K562 (cell line): ENCODE results near the gene HAUS7. TPM values are rescaled to one million over a fixed set of nuclear protein-coding genes. Genes with fewer than 3 reads are reported as not detected.

Source experiments
- ATAC-seq: fragments of 200-7000 bp; cut with Tn5 transposase; 3 replicates; pipeline ENCODE4 v1.9.1; 2020; ENCODE audit warnings: moderate library complexity
- BruUV-seq: library from RNA; stranded (reverse); fragments of 400-500 nt; replicated peaks from 2 replicates; lab custom pipeline; 2021; lab: Mats Ljungman, UMichigan
- CTCF ChIA-PET: fragments of 300-600 bp; formaldehyde crosslinking; extraction: SDS; loops from one replicate; lab custom pipeline; 2021; ENCODE audit warnings: low intra/inter-chr PET ratio; lab: Yijun Ruan, JAX
- POLR2A ChIA-PET: fragments of 300-600, 350-650 bp; sonication (Branson Sonifier 250); formaldehyde crosslinking; extraction: SDS; loops from one replicate; lab custom pipeline; 2021; ENCODE audit warnings: antibody characterized with exemption, inconsistent platforms; lab: Yijun Ruan, JAX
- DNase-seq, 4 experiments: peaks; one replicate each; pipeline versions ENCODE4 v3.0.0 to v3.0.0-alpha.2; 2011 to 2018; ENCODE audit warnings: low spot score in 3 of 4, mixed read lengths in 3 of 4; ENCODE audit errors: extremely low read depth in 1 of 4
- FAIRE-seq: peaks from 2 replicates; lab custom pipeline; 2011; peaks lifted over from hg19 to GRCh38; lab: Jason Lieb, UNC
- H2AFZ ChIP-seq: 2 replicates; pipeline ENCODE4 v1.6.0; 2011; ENCODE audit warnings: low read depth, low read length, control low read depth, inconsistent platforms
- H3K27ac ChIP-seq: fragments of 200-600 bp; 3 replicates; pipeline ENCODE4 v1.8.0; 2011; ENCODE audit warnings: low read depth, mild to moderate bottlenecking, control low read depth, inconsistent platforms, low read length, moderate library complexity, mixed read lengths; ENCODE audit errors: extremely low read depth
- H3K27me3 ChIP-seq, 2 experiments: fragments of 300-600 bp in 1 of 2; 2 replicates in 1 of 2; 3 replicates in 1 of 2; pipeline versions ENCODE4 v1.6.0 to v1.8.0; 2011; ENCODE audit warnings: inconsistent platforms in 2 of 2, low read length in 2 of 2, mild to moderate bottlenecking in 1 of 2, mixed read lengths in 1 of 2, moderate library complexity in 1 of 2; ENCODE audit not compliant: control insufficient read depth in 2 of 2, insufficient read depth in 2 of 2
- H3K36me3 ChIP-seq: fragments of 300-600 bp; 3 replicates; pipeline ENCODE4 v1.8.0; 2011; ENCODE audit warnings: mild to moderate bottlenecking, low read length, inconsistent platforms; ENCODE audit not compliant: control insufficient read depth, insufficient read depth
- H3K4me1 ChIP-seq, 2 experiments: fragments of 200-600 bp in 1 of 2; replicated peaks in 1 of 2; 2 replicates in 1 of 2; 3 replicates in 1 of 2; pipeline versions ENCODE4 v1.5.1 to v1.8.0; 2011; ENCODE audit warnings: inconsistent platforms in 2 of 2, low read length in 2 of 2, mild to moderate bottlenecking in 1 of 2, mixed read lengths in 1 of 2, moderate library complexity in 1 of 2; ENCODE audit not compliant: control insufficient read depth in 2 of 2, insufficient read depth in 2 of 2
- H3K4me2 ChIP-seq: 2 replicates; pipeline ENCODE4 v1.6.1; 2011; ENCODE audit warnings: low read length, control low read depth, inconsistent platforms, mixed read lengths; ENCODE audit not compliant: insufficient read depth
- H3K4me3 ChIP-seq: fragments of 200-600 bp; sonication (generic), shearing (Covaris generic); 2 replicates; pipeline ENCODE4 v1.5.1; 2016; ENCODE audit warnings: control low read depth, inconsistent platforms
- H3K79me2 ChIP-seq: fragments of 200-600 bp; 3 replicates; pipeline ENCODE4 v1.8.0; 2011; ENCODE audit warnings: low read length, inconsistent platforms; ENCODE audit not compliant: control insufficient read depth, insufficient read depth
- H3K9ac ChIP-seq, 2 experiments: 2 replicates each; pipeline versions ENCODE4 v1.6.0 to v1.6.1; 2011; ENCODE audit warnings: low read depth in 2 of 2, low read length in 2 of 2, control low read depth in 1 of 2, inconsistent platforms in 1 of 2, mild to moderate bottlenecking in 1 of 2, mixed read lengths in 1 of 2; ENCODE audit not compliant: insufficient read depth in 1 of 2
- H3K9me1 ChIP-seq: one replicate; pipeline ENCODE4 v1.6.0; 2011; ENCODE audit warnings: inconsistent platforms, mild to moderate bottlenecking, low read length, moderate library complexity; ENCODE audit not compliant: control insufficient read depth, insufficient read depth
- H3K9me3 ChIP-seq: replicated peaks from 2 replicates; pipeline ENCODE4 v1.5.1; 2011; ENCODE audit warnings: low read depth, low read length, inconsistent platforms; ENCODE audit not compliant: control insufficient read depth, insufficient read depth
- H4K20me1 ChIP-seq: replicated peaks from 2 replicates; pipeline ENCODE4 v1.6.1; 2011; ENCODE audit warnings: low read length, inconsistent platforms, mixed read lengths; ENCODE audit not compliant: control insufficient read depth, insufficient read depth
- CREB3L1 ChIP-seq: fragments of 450-650 bp; IDR thresholded peaks from 2 replicates; pipeline ENCODE4 v1.6.1; 2014; ENCODE audit warnings: low read depth, mild to moderate bottlenecking, moderate library complexity, borderline replicate concordance
- CXXC5 ChIP-seq: fragments of 250-450 bp; sonication (Bioruptor Pico); IDR thresholded peaks from 2 replicates; pipeline ENCODE4 v1.8.0; 2022; ENCODE audit warnings: inconsistent platforms, mild to moderate bottlenecking, moderate library complexity
- GATAD2B ChIP-seq: fragments of 450-650 bp; IDR thresholded peaks from 2 replicates; pipeline ENCODE4 v1.6.1; 2017; ENCODE audit warnings: mild to moderate bottlenecking, borderline replicate concordance
- HCFC1 ChIP-seq: IDR thresholded peaks from 2 replicates; pipeline ENCODE4 v1.6.1; 2012; ENCODE audit warnings: low read depth, low read length, improper control_type of control experiment
- HDGF ChIP-seq: fragments of 450-650 bp; IDR thresholded peaks from 2 replicates; pipeline ENCODE4 v1.6.1; 2016
- L3MBTL2 ChIP-seq: fragments of 450-650 bp; IDR thresholded peaks from 2 replicates; pipeline ENCODE4 v1.6.1; 2016; ENCODE audit warnings: mild to moderate bottlenecking, moderate library complexity
- MECOM ChIP-seq: fragments of 250-450 bp; sonication (Bioruptor Pico); IDR thresholded peaks from 2 replicates; pipeline ENCODE4 v1.8.0; 2022; ENCODE audit warnings: inconsistent platforms
- MEF2A ChIP-seq: IDR thresholded peaks from 2 replicates; pipeline ENCODE4 v1.6.1; 2011; ENCODE audit warnings: low read depth, mild to moderate bottlenecking, low read length, moderate library complexity; ENCODE audit not compliant: control insufficient read depth
- NFIC ChIP-seq: fragments of 450-650 bp; IDR thresholded peaks from 2 replicates; pipeline ENCODE4 v1.6.1; 2017; ENCODE audit warnings: mild to moderate bottlenecking, inconsistent platforms
- PHF20 ChIP-seq: fragments of 450-650 bp; IDR thresholded peaks from 2 replicates; pipeline ENCODE4 v1.6.1; 2018; ENCODE audit not compliant: partially characterized antibody
- RBM34 ChIP-seq: fragments of 200-400 bp; formaldehyde crosslinking; IDR thresholded peaks from 2 replicates; pipeline ENCODE4 v1.6.1; 2018; ENCODE audit warnings: low read length, borderline replicate concordance; ENCODE audit not compliant: insufficient read depth
- SRSF9 ChIP-seq: fragments of 200-400 bp; formaldehyde crosslinking; IDR thresholded peaks from 2 replicates; pipeline ENCODE4 v1.6.1; 2017; ENCODE audit warnings: low read depth, low read length, borderline replicate concordance
- TRIM24 ChIP-seq, 2 experiments: fragments of 450-650 bp; IDR thresholded peaks; 2 replicates each; pipeline ENCODE4 v1.6.1; 2016
- ZKSCAN8 ChIP-seq: fragments of 200-800 bp; sonication (Bioruptor generic); IDR thresholded peaks from 2 replicates; pipeline ENCODE4 v1.6.1; 2016; ENCODE audit warnings: missing genetic modification characterization, missing compliant biosample characterization
- ZNF232 ChIP-seq: sonication (generic); formaldehyde crosslinking; IDR thresholded peaks from 2 replicates; pipeline ENCODE4 v1.8.0; 2022; ENCODE audit warnings: mild to moderate bottlenecking, missing genetic modification reagents
- WGBS: fragments of 100-300 bp; shearing (Covaris generic); methylation state at CpG from one replicate; pipeline ENCODE4 v1.1.6; 2016; ENCODE audit warnings: low coverage, mixed read lengths; ENCODE audit not compliant: insufficient coverage; ENCODE audit errors: missing lambda C conversion rate; 5-methylcytosine and 5-hydroxymethylcytosine counted together
- in situ Hi-C: fragments of 300-500 bp; cut with MboI; formaldehyde crosslinking; loops from 4 replicates; pipeline ENCODE4 v1.15.0; 2018; ENCODE audit warnings: inconsistent platforms, mixed read lengths
- intact Hi-C: fragments of 100-400 bp; cut with micrococcal nuclease; formaldehyde crosslinking; loops from 2 replicates; pipeline ENCODE4 v1.14.2; 2022
- polyA plus RNA-seq, 8 experiments: library from polyadenylated mRNA; depleted of rRNA in 4 of 8; stranded (reverse) in 5 of 8; unstranded in 3 of 8; fragments of >200 nt; fragmentation: Nextera tagmentation in 2 of 8; fragmentation: Illumina TruSeq in 1 of 8; extraction: Ambion mirVana in 2 of 8; extraction: Trizol in 1 of 8; gene quantifications; 2 replicates each; pipeline versions ENCODE4 v1.2.1 to v1.2.3, GENCODE V29; 2011 to 2014; ENCODE audit warnings: inconsistent platforms in 1 of 8, missing spikeins in 1 of 8
- total RNA-seq, 7 experiments: library from RNA; depleted of rRNA in 6 of 7; stranded (reverse); fragments of >200 nt in 6 of 7; fragmentation: Illumina TruSeq in 2 of 7; extraction: Trizol in 2 of 7; gene quantifications; 2 replicates each; pipeline versions ENCODE4 v1.2.1 to v1.2.3, GENCODE V29; 2011 to 2021; ENCODE audit warnings: low replicate concordance in 1 of 7

Gene HAUS7
- total and polyA plus RNA-seq, 9 of the 15 experiments (the other 6 are each of a cell fraction or from before 2014, with no cell fraction given) = 10.0 to 94.9 (median 48.8) TPM

DNA sequence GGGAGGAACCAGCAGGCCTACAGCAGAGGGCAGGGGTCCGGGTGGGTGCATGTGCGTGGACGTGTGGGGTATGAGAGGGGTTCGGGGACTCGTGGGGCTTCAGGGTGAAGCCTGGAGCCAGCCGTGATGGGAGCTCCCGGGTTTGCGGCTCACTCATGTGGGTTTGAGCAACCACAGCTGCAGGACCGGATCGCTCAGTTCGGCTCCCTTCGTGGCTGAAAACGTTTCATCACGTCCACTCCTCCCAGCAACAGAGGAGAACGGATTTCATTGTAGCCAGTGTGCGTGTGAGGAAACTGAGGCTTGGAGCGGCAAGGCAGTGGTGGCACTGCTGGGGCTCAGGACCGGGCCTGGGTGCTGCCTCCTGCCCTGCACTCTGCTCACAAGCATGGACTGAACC is 35.0 kb upstream of the HAUS7 start:
- 55% methylated on average over 9 of the region's 18 CpGs for WGBS
- intact Hi-C loops (loop anchor here (5.0 kb wide), 1 partner anchor 33 kb away; the partner anchor contains the start of gene HAUS7), in situ Hi-C loops (no loop called here)
- Histone ChIP-seq H2AFZ (no peak overlapping the region), H3K27me3 (peaks cover 0 to 21% of the 10 kb centered on the region in 2 experiments; a peak in 2 of 5 replicates), H3K4me1 (peaks cover 0 to 33% of the 10 kb centered on the region in 2 experiments; a peak in 3 of 5 replicates), H3K9me3 (no peaks in the 10 kb centered on the region), H3K4me2 (no peak overlapping the region), H4K20me1 (no peaks in the 10 kb centered on the region), H3K36me3 (no peaks in the 10 kb centered on the region), H3K9me1 (no peaks in the 10 kb centered on the region), H3K79me2 (no peaks in the 10 kb centered on the region), H3K27ac (no peak overlapping the region), H3K4me3 (no peak overlapping the region), H3K9ac (no peak overlapping the region; a peak in 1 of 4 replicates)
- ATAC-seq (no peak), DNase-seq (no peak), FAIRE-seq (no peak)
- BruUV-seq = no TSS peak
- TF ChIP-seq TRIM24 (IDR thresholded peaks at IDR 0.05) = no peak
- TF ChIP-seq SRSF9 = no peak
- no peak for TF ChIP-seq PHF20
- CTCF ChIA-PET = interaction anchor here (2.8 kb wide), 1 partner anchor 35 kb away, joined by 9 read pairs; the partner anchor contains the start of gene HAUS7
- POLR2A ChIA-PET = interaction anchor here (0.5 kb wide), 1 partner anchor 557 kb away, joined by 3 read pairs; no protein-coding TSS in a partner anchor

- ATAC-seq (no peak), DNase-seq (peak in 3 of 4 experiments; percentile 11 to 29 (median 23)), FAIRE-seq (no peak)
- Histone ChIP-seq H3K9me3 (no peaks in the 10 kb centered on the region), H3K79me2 (no peaks in the 10 kb centered on the region), H3K36me3 (no peaks in the 10 kb centered on the region), H3K4me1 (peaks cover 0 to 33% of the 10 kb centered on the region in 2 experiments; a peak in 3 of 5 replicates), H3K9ac (peak overlapping the region in 1 of 2 experiments; percentile 74; a peak in 2 of 4 replicates), H3K27ac (no peak overlapping the region), H3K4me2 (no peak overlapping the region), H3K4me3 (no peak overlapping the region), H4K20me1 (no peaks in the 10 kb centered on the region), H3K9me1 (no peaks in the 10 kb centered on the region), H2AFZ (0 out of 2 replicates have a peak overlapping the region, but pooled peaks have one; percentile 32), H3K27me3 (peaks cover 0 to 20% of the 10 kb centered on the region in 2 experiments; a peak in 2 of 5 replicates)
- in situ Hi-C loops (no loop called here), intact Hi-C loops (loop anchor here (5.0 kb wide), 1 partner anchor 32 kb away; the partner anchor contains the start of gene HAUS7)
- no TSS peak for BruUV-seq
- ChIA-PET CTCF (no interaction called here), POLR2A (no interaction called here)
- WGBS = 47% methylated on average over 9 of the region's 26 CpGs
- no peak for TF ChIP-seq CREB3L1
- TF ChIP-seq MEF2A = no peak
- TF ChIP-seq ZNF232 (CRISPR knock-in tag) = no peak
- peak; percentile 52; the same call in 1 of the 2 replicates for TF ChIP-seq L3MBTL2
- TF ChIP-seq RBM34 = no peak
- TF ChIP-seq MECOM (CRISPR knock-in tag) = no peak
- TF ChIP-seq CXXC5 = no peak
- TF ChIP-seq GATAD2B = no peak
- TF ChIP-seq HDGF = no peak
- no peak for TF ChIP-seq ZKSCAN8 (CRISPR knock-in tag)
- TF ChIP-seq NFIC = peak; percentile 89
- TF ChIP-seq HCFC1 = no peak
Measured at GRCh38 chrX:153504445-153505016, 34.2 kb upstream of the HAUS7 start.
